ENCODE measurements around the gene CBX8.
A peak's percentile ranks its signal among the peaks of the same experiment; 100 is the strongest.
"Not testable (repeated sequence)": the region's sequence is repeated elsewhere in the genome, so short reads cannot be mapped to it uniquely, and the experiment has no call there.

CBX8 gene

GRCh38 chr17:79779084-79779529 is 17.8 kb downstream of the CBX8 start:
- no peak for DNase-seq (ENCODE audit: low spot score)

- no peak for DNase-seq (ENCODE audit: low spot score)
These were observed 18.3 kb downstream of the CBX8 start for GRCh38 chr17:79778504-79779083.

- DNase-seq (ENCODE audit: low spot score) = peak; percentile 99
These were observed 18.9 kb downstream of the CBX8 start, which contains the start of gene CBX2 for GRCh38 chr17:79777894-79778503. CBX2 (plus strand) TSS chr17:79778148; CDS start chr17:79778236, 88 bp downstream.

GRCh38 chr17:79777120-79777893 is 19.6 kb downstream of the CBX8 start:
- DNase-seq (ENCODE audit: low spot score) = no peak

GRCh38 chr17:79776376-79777119 is 20.3 kb downstream of the CBX8 start:
- DNase-seq (ENCODE audit: low spot score) = no peak

- DNase-seq (ENCODE audit: low spot score) = no peak
These were observed 21.2 kb downstream of the CBX8 start for GRCh38 chr17:79775632-79776031.

- no peak for DNase-seq (ENCODE audit: low spot score)
These were observed 22.3 kb downstream of the CBX8 start for GRCh38 chr17:79774561-79774975.

GRCh38 chr17:79772726-79773125 is 24.2 kb downstream of the CBX8 start:
- DNase-seq (ENCODE audit: low spot score) = not testable (repeated sequence)

GRCh38 chr17:79771276-79771675 is 25.6 kb downstream of the CBX8 start:
- no peak for DNase-seq (ENCODE audit: low spot score)

- DNase-seq (ENCODE audit: low spot score) = no peak
These were observed 27.0 kb downstream of the CBX8 start for GRCh38 chr17:79769570-79770506.

- no peak for DNase-seq (ENCODE audit: low spot score)
These were observed 31.2 kb downstream of the CBX8 start for GRCh38 chr17:79765708-79766107.

GRCh38 chr17:79761894-79762589 is 34.8 kb downstream of the CBX8 start:
- no peak for DNase-seq (ENCODE audit: low spot score)

- DNase-seq (ENCODE audit: low spot score) = no peak
These were observed 36.5 kb downstream of the CBX8 start for GRCh38 chr17:79760197-79760906.

- no peak for DNase-seq (ENCODE audit: low spot score)
These were observed 38.6 kb downstream of the CBX8 start for GRCh38 chr17:79758271-79758670.

GRCh38 chr17:79757140-79757745 is 39.6 kb downstream of the CBX8 start:
- DNase-seq (ENCODE audit: low spot score) = no peak

- DNase-seq (ENCODE audit: low spot score) = no peak
These were observed 41.3 kb downstream of the CBX8 start for GRCh38 chr17:79755591-79755990.

GRCh38 chr17:79754903-79755302 is 42.0 kb downstream of the CBX8 start:
- DNase-seq (ENCODE audit: low spot score) = not testable (repeated sequence)

- DNase-seq (ENCODE audit: low spot score) = no peak
These were observed 42.5 kb downstream of the CBX8 start for GRCh38 chr17:79754370-79754769.

GRCh38 chr17:79752175-79752574 is 44.7 kb downstream of the CBX8 start:
- DNase-seq (ENCODE audit: low spot score) = no peak
